Fibroblast of peridontal ligament (primary cell): Measurements from ENCODE around the gene AOC3.
"Not testable (repeated sequence)": the region's sequence is repeated elsewhere in the genome, so short reads cannot be mapped to it uniquely, and the experiment has no call there.

Experiments
- DNase-seq: peaks from one replicate; pipeline ENCODE4 v3.0.0-alpha.2; 2010; ENCODE audit errors: extremely low read depth

Gene AOC3

DNA sequence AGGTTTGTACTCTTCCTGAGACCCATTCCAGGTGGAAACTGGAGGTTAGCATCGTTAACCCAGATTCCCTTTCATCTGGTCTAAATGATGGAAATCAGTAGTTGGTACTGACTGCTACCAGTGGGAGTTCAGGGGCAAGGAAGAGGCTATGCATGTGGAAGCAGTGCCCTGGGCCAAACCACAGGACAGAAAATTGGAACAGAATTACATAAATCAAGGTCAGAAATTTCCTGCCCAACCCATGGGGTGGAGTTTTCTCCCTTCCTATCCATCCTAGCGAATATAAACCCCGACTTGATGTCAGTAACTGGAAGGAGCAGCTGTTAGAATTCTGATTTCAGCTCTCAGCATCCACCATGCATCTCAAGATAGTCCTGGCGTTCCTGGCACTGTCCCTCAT is 6.7 kb upstream of the AOC3 start, which contains the start of gene AOC2:
Gene AOC2, plus strand, starts transcription at position 310 of the 400 bp plus-strand sequence. Its CDS starts 47 bp downstream, at position 357.
- peak; percentile 49 for DNase-seq

DNA sequence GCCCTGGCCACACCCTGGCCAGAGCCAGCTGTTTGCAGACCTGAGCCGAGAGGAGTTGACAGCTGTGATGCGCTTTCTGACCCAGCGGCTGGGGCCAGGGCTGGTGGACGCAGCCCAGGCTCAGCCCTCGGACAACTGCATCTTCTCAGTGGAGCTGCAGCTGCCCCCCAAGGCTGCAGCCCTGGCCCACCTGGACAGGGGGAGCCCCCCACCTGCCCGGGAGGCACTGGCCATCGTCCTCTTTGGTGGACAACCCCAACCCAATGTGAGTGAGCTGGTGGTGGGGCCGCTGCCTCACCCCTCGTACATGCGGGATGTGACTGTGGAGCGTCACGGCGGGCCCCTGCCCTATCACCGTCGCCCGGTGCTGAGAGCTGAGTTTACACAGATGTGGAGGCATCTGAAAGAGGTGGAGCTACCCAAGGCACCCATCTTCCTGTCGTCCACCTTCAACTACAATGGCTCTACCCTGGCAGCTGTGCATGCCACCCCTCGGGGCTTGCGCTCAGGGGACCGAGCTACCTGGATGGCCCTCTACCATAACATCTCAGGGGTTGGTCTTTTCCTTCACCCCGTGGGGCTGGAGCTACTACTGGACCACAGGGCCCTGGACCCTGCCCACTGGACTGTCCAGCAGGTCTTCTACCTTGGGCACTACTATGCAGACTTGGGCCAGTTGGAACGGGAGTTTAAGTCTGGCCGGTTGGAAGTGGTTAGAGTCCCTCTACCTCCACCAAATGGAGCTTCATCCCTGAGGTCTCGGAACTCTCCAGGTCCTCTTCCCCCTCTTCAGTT is 6.0 kb upstream of the AOC3 start:
- no peak for DNase-seq

DNA sequence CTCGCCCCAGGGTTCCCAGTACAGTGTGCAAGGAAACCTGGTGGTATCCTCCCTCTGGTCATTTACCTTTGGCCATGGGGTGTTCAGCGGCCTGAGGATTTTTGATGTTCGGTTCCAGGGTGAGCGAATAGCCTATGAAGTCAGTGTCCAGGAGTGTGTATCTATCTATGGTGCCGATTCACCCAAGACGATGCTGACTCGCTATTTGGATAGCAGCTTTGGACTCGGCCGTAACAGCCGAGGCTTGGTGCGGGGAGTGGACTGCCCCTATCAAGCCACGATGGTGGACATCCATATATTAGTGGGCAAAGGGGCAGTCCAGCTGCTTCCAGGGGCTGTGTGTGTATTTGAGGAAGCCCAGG is 5.5 kb upstream of the AOC3 start:
- DNase-seq, result no peak

DNA sequence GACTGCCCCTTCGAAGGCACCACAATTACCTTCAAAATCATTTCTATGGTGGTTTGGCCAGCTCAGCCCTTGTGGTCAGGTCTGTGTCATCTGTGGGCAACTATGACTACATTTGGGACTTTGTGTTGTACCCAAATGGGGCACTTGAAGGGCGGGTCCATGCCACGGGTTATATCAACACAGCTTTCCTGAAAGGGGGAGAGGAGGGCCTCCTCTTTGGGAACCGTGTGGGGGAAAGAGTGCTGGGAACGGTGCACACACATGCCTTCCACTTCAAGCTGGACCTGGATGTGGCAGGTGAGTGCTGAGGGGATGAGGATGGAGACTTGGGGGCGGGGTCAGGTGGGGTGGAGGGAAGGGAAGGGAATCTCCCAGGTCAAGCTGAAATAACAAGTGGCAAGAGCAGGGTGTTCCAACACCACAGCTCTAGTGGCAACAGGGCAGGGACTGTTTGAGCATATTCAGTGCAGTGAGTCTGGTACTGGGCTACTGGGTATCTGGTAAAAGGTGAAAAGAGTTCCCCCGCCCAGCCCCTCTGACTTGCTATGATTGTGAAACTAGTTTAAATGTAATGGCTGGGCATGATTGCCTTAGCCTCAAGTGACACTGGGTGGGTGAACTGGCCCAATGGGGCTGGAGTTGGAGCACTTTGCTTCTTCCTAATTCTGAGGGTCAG is 4.9 kb upstream of the AOC3 start:
- no peak for DNase-seq

DNA sequence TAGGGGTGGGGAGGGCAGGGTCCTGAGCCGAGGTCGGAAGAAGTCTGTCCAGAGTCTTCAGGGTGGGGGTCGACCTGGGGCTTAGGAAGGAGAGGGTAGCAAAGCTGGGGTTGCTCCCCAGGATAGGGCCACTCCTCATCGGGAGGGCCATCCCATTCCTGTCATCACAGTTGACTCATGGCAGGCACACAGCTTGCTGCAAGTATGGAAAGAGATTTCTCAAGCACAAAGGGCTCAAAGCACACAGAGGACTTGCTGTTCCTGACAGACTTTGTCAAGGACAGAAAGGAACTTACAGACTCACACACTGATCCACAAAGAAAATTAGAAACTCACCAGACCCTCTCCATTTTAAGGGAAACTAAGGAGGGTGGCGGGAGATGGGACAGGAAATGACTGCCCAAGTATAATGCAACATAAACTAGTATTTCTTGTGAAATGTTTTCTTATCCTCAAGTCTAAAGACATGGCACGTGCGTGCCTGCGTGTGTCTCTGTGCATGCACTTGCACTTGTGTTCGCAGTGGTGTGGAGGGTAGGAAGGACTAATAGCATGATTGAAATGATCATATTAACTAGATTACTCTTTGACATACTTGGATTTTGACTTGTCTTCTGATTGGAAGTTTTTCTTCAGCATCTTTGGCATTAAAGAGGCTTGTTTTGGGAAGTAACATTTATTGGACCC is 4.3 kb upstream of the AOC3 start:
- DNase-seq, result peak; percentile 46

DNA sequence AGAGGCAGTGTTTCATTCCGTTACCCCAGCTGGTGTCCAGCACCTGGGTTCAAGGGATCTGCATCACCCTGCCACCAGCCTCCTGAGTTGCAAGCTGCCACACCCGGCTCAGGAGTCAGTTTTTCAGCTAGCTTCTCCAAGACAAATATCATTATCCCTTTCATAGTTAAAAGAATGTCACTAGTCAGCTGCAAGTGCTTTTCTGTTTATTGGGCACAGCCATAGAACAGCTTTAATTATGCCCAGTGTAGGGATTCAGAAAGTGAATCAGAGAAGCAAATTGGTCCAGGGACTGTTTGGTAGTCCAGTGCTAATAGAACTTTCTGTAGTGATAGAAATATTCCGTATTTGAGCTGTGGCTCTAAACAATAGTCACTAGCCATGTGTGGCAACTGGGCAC is 2.9 kb upstream of the AOC3 start:
- DNase-seq, result no peak

DNA sequence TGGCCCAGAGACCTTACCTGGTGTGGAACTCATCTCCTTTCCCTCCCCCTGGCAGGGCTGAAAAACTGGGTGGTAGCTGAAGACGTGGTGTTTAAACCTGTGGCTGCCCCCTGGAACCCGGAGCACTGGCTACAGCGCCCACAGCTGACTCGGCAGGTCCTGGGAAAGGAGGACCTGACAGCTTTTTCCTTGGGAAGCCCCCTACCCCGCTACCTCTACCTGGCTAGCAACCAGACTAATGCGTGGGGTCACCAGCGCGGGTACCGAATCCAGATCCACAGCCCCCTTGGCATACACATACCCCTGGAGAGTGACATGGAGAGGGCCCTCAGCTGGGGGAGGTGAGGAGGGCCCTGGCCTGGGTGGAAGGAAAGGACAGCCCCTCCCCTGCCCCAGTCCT is 2.0 kb upstream of the AOC3 start:
- no peak for DNase-seq

DNA sequence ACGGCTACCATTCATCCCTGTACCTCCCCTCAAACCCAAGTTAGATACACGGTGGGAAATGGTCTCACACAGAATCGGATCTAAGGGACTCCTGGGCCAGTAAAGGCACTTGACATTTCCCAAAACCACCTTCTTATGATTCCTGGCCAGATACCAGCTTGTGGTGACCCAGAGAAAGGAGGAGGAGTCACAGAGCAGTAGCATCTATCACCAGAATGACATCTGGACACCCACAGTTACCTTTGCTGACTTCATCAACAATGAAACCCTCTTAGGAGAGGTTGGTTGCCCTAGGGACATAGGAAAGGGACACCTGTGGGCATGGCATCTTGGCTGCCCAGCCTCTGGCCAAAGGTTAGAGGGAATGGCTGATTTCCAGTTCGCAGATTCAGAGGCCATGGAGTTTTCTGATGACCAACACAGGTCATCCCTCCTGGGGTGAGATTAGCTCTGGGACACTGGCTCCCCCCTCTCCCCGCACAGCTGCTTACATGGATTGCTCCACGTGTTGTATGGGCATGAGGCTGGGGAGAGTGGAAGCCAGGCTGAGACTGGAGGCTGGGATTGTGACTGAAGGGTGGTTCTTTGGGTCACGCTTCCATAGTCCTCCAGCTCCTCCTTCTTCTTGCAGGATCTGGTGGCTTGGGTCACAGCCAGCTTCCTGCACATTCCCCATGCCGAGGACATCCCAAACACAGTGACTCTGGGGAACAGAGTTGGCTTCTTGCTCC is 1.4 kb upstream of the AOC3 start:
- DNase-seq, result no peak

DNA sequence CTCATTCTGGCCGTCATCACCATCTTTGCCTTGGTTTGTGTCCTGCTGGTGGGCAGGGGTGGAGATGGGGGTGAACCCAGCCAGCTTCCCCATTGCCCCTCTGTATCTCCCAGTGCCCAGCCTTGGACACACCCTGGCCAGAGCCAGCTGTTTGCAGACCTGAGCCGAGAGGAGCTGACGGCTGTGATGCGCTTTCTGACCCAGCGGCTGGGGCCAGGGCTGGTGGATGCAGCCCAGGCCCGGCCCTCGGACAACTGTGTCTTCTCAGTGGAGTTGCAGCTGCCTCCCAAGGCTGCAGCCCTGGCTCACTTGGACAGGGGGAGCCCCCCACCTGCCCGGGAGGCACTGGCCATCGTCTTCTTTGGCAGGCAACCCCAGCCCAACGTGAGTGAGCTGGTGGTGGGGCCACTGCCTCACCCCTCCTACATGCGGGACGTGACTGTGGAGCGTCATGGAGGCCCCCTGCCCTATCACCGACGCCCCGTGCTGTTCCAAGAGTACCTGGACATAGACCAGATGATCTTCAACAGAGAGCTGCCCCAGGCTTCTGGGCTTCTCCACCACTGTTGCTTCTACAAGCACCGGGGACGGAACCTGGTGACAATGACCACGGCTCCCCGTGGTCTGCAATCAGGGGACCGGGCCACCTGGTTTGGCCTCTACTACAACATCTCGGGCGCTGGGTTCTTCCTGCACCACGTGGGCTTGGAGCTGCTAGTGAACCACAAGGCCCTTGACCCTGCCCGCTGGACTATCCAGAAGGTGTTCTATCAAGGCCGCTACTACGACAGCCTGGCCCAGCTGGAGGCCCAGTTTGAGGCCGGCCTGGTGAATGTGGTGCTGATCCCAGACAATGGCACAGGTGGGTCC is 607 bp downstream of the AOC3 start:
- DNase-seq, result not testable (repeated sequence)

DNA sequence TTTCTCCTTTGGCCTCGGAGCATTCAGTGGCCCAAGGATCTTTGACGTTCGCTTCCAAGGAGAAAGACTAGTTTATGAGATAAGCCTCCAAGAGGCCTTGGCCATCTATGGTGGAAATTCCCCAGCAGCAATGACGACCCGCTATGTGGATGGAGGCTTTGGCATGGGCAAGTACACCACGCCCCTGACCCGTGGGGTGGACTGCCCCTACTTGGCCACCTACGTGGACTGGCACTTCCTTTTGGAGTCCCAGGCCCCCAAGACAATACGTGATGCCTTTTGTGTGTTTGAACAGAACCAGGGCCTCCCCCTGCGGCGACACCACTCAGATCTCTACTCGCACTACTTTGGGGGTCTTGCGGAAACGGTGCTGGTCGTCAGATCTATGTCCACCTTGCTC is 1.4 kb downstream of the AOC3 start:
- no peak for DNase-seq

DNA sequence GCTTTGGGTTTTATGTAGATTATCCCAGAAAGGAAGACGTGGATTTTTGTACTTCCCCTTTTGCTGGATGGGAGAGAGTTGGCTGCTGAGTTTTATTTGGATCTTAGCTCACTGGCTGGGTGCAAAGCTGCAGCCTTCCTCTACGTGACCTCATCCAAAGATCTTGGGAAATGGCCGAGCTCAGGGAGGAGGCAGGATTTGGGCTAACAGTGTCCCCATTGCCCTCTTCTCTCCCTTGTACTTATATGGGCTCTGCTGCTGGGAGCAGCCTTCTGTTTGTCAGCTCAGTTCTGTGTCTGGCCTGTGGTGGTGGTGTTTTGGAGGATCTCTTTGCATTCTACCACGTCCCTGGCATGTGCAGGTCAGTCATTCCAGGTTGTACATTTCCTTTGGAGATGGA is 2.0 kb downstream of the AOC3 start:
- no peak for DNase-seq

DNA sequence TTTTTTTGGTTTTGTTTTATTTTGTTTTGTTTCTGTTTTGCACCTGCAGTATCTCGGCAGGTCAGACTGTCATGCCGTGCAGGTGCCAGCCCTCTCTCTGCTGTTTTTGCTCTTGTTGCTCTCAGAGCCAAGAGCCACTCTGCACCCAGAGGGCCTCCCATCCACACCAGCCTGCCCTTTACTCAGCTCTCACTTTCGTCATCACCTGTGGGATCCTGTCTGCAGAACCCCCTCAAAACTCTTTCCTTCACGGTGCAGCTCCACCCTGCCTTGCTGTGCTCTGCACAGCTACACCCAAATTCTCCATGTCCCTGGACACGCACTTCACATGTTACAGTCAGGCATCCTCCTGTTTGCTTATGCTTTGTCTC is 2.6 kb downstream of the AOC3 start:
- DNase-seq, result no peak

DNA sequence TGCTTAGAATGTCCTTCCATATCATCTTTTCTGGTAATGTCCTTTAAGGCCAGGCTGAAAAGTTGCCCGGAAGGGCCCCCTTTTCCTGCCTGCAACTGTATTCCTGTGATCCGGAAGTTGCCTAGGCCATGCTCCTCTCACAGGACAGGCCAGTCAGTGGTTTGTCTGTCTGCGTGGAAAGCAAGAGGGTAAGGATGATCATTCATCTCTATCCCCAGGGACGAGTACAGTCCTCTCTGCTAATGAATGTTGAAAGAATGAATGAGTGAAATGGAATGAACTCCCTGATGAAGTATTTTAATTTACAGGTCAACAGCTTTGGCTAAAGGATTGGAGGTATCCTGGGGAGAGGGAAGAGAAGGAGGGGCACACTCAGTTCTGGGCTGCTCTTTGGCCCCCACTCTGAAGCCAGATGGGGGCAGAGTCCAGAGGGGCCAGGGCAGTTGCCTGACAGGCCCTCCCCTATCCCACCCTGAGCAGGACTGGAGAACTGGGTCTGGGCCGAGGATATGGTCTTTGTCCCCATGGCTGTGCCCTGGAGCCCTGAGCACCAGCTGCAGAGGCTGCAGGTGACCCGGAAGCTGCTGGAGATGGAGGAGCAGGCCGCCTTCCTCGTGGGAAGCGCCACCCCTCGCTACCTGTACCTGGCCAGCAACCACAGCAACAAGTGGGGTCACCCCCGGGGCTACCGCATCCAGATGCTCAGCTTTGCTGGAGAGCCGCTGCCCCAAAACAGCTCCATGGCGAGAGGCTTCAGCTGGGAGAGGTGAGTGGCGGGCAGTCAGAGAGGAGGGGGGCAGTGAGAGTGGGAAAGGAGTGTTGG is 3.2 kb downstream of the AOC3 start:
- DNase-seq, result no peak

DNA sequence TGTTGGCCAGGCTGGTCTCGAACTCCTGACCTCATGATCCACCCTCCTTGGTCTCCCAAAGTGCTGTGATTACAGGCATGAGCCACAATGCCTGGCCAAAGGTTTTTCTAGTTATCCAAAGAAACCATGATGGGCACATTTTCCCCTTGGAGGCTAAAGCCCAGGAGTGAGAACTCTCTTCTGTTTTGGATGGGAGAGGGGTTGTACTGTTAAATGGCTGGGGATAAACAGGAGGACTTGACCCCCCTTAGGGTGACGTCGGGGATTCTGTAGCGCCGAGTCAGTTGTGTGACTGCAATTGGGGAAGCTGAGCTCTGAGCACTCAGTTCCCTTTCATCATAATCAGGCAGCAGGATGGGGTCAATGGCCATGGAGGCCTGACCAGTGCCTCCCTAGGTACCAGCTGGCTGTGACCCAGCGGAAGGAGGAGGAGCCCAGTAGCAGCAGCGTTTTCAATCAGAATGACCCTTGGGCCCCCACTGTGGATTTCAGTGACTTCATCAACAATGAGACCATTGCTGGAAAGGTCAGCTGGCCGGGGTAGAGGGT is 4.1 kb downstream of the AOC3 start:
- no peak for DNase-seq

DNA sequence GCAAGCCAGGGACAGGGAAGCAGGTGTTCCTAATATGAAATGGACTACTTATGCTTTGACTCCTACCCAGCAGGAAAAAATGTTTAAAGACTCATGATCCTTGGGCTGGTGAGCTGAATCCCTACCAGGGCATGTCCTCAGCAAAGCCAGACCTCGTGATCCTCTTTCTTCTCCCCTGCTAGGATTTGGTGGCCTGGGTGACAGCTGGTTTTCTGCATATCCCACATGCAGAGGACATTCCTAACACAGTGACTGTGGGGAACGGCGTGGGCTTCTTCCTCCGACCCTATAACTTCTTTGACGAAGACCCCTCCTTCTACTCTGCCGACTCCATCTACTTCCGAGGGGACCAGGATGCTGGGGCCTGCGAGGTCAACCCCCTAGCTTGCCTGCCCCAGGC is 5.1 kb downstream of the AOC3 start:
- DNase-seq, result not testable (repeated sequence)

DNA sequence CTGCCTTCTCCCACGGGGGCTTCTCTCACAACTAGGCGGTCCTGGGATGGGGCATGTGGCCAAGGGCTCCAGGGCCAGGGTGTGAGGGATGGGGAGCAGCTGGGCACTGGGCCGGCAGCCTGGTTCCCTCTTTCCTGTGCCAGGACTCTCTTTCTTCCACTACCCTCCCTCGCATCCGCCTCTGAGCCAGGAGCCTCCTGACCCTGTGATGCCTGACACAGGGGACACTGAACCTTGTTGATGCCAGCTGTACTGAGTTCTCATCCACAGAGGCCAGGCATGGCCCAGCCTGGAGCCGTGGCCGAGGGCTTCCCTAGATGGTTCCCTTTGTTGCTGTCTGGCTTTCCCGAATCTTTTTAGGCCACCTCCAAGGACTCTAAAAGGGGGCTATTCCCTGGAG is 5.5 kb downstream of the AOC3 start:
- not testable (repeated sequence) for DNase-seq

DNA sequence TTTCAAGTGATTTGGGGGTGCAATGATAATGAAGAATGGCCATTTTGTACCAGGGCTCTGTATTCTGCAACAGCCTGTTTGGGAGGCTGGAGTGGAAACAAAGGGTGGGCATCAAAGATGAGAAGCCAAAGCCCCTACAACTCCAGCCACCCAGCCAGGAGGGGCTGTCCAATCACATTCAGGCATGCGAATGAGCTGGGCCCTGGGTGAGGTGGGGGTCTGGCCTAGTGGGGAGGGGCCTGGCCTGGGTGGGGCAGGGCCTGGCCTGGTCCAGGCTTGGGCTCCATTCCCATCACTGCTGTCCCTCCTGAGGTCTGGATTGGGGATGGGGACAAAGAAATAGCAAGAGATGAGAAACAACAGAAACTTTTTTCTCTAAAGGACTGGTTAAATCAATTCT is 6.4 kb downstream of the AOC3 start:
- no peak for DNase-seq

DNA sequence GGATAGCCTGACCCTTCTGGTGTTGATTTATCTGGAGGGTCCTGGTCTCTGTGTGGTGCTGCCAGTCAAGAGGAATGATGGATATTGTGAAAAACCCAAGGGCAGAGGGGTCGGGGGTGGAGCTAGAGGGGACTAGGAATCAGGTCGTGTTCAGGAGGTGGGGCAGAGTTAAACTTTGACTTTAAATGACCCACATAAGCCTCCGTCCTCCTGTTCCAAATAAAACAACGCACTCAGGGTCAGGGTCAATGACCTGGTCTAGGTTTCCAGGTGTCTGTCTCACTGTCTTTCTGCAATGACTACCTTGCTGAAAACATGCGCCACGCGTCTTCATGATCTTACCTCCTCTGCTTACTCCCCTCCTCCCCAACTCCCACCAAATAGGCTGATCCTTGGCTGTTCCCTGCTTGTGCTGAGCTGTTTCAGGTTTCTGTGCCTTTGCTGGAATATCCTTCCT is 14.7 kb downstream of the AOC3 start:
- DNase-seq, result no peak

DNA sequence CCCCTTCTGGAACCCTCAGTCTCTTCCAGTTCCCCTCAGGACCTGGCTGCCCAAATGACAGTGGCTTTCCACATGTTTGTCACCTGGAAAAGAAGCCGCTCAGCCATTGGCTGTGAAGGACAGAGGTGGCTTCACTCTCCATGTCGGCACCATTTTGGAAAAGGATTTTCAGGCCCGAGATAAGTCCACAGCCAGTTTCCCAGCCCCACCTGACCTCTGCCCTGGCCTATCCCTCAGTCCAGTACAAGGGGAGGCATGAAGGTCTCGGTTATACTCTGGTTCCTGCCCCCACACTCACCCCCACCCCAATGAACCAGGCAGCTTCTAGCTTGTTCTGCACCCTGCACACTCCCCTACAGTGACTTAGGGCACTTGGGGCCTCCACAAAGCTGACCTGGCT is 15.2 kb downstream of the AOC3 start:
- DNase-seq, result no peak
